ENCODE measurements around the gene C16orf95.

The C16orf95 gene

GRCh38 chr16:87298857-87299465, 18.2 kb downstream of the C16orf95 start:
- CTCF ChIA-PET = no interaction called here
- POLR2A ChIA-PET = no interaction called here
- no peak for TF ChIP-seq HDGF (IDR thresholded peaks at IDR 0.05; ENCODE audit: borderline replicate concordance)
- TF ChIP-seq ELF4 (IDR thresholded peaks at IDR 0.05) = no peak
- TF ChIP-seq SUZ12 (IDR thresholded peaks at IDR 0.05) = no peak
- TF ChIP-seq L3MBTL2 (conservative IDR thresholded peaks at IDR 0.05) = no peak
- no peak for TF ChIP-seq TARDBP (IDR thresholded peaks at IDR 0.05)
- TF ChIP-seq PKNOX1 (IDR thresholded peaks at IDR 0.05) = no peak
- TF ChIP-seq ARNT (IDR thresholded peaks at IDR 0.05) = no peak
- no peak for TF ChIP-seq FOXA1 (IDR thresholded peaks at IDR 0.05)
- TF ChIP-seq FOXM1 (IDR thresholded peaks at IDR 0.05; ENCODE audit: borderline replicate concordance) = no peak
- DNase-seq (ENCODE audit: extremely low spot score) = no peak

GRCh38 chr16:87297918-87298631, 19.1 kb downstream of the C16orf95 start:
- peak; percentile 76 for DNase-seq (ENCODE audit: extremely low spot score)
- CTCF ChIA-PET = interaction anchor here (0.6 to 1.1 kb wide), 6 partner anchors 19 to 1697 kb away, joined by 3 to 6 read pairs (median 3); partner anchors contain the start of gene C16orf95

GRCh38 chr16:87297407-87297806, 19.8 kb downstream of the C16orf95 start:
- ChIA-PET CTCF (interaction anchor here (1.1 kb wide), 2 partner anchors 19 to 20 kb away, joined by 3 read pairs; partner anchors contain the start of gene C16orf95), POLR2A (no interaction called here)
- no peak for DNase-seq (ENCODE audit: extremely low spot score)
- no peak for TF ChIP-seq ARNT (IDR thresholded peaks at IDR 0.05)
- TF ChIP-seq FOXA1 (IDR thresholded peaks at IDR 0.05) = no peak
- TF ChIP-seq HDGF (IDR thresholded peaks at IDR 0.05; ENCODE audit: borderline replicate concordance) = no peak
- TF ChIP-seq PKNOX1 (IDR thresholded peaks at IDR 0.05) = no peak
- TF ChIP-seq NFRKB (IDR thresholded peaks at IDR 0.05) = no peak
- no peak for TF ChIP-seq SUZ12 (IDR thresholded peaks at IDR 0.05)
- TF ChIP-seq SP1 (IDR thresholded peaks at IDR 0.05) = no peak
- no peak for TF ChIP-seq CTBP1 (IDR thresholded peaks at IDR 0.05; ENCODE audit: borderline replicate concordance)
- TF ChIP-seq BHLHE40 (IDR thresholded peaks at IDR 0.05; ENCODE audit: borderline replicate concordance) = no peak
- no peak for TF ChIP-seq FOXM1 (IDR thresholded peaks at IDR 0.05; ENCODE audit: borderline replicate concordance)

More at GRCh38 chr16:87297918-87298631, 19.1 kb downstream of the C16orf95 start:
- POLR2A ChIA-PET = no interaction called here
- TF ChIP-seq L3MBTL2 (conservative IDR thresholded peaks at IDR 0.05) = no peak
- no peak for TF ChIP-seq BHLHE40 (IDR thresholded peaks at IDR 0.05; ENCODE audit: borderline replicate concordance)
- TF ChIP-seq LEF1 (IDR thresholded peaks at IDR 0.05; ENCODE audit: borderline replicate concordance) = no peak
- TF ChIP-seq ARNT (IDR thresholded peaks at IDR 0.05) = no peak

GRCh38 chr16:87295661-87296531, 21.3 kb downstream of the C16orf95 start:
- DNase-seq (ENCODE audit: extremely low spot score) = no peak
- CTCF ChIA-PET = no interaction called here
- TF ChIP-seq ELF4 (IDR thresholded peaks at IDR 0.05) (no peak), L3MBTL2 (conservative IDR thresholded peaks at IDR 0.05) (no peak), SUZ12 (IDR thresholded peaks at IDR 0.05) (no peak), LEF1 (IDR thresholded peaks at IDR 0.05; ENCODE audit: borderline replicate concordance) (no peak), PKNOX1 (IDR thresholded peaks at IDR 0.05) (no peak), TARDBP (IDR thresholded peaks at IDR 0.05) (no peak), NFRKB (IDR thresholded peaks at IDR 0.05) (no peak), BHLHE40 (IDR thresholded peaks at IDR 0.05; ENCODE audit: borderline replicate concordance) (no peak), FOXM1 (IDR thresholded peaks at IDR 0.05; ENCODE audit: borderline replicate concordance) (no peak), SP1 (IDR thresholded peaks at IDR 0.05) (no peak), HDGF (IDR thresholded peaks at IDR 0.05; ENCODE audit: borderline replicate concordance) (no peak), CTBP1 (IDR thresholded peaks at IDR 0.05; ENCODE audit: borderline replicate concordance) (no peak)
- POLR2A ChIA-PET = interaction anchor here (1.2 to 2.8 kb wide), 2 partner anchors 19 to 21 kb away, joined by 3 to 8 read pairs; partner anchors contain the start of gene C16orf95

- TF ChIP-seq SP1 (IDR thresholded peaks at IDR 0.05) (no peak), ZNF384 (IDR thresholded peaks at IDR 0.05) (no peak)
- ChIA-PET CTCF (no interaction called here), POLR2A (interaction anchor here (2.8 kb wide), 1 partner anchor 22 kb away, joined by 8 read pairs; the partner anchor contains the start of gene C16orf95)
- peak; percentile 56 for DNase-seq (ENCODE audit: extremely low spot score)
Measured at GRCh38 chr16:87295259-87295658, 21.9 kb downstream of the C16orf95 start.

GRCh38 chr16:87293990-87294389, 23.2 kb downstream of the C16orf95 start:
- POLR2A ChIA-PET = interaction anchor here (2.8 kb wide), 1 partner anchor 23 kb away, joined by 8 read pairs; the partner anchor contains the start of gene C16orf95
- DNase-seq (ENCODE audit: extremely low spot score) = no peak
- CTCF ChIA-PET = no interaction called here
- TF ChIP-seq FOXM1 (IDR thresholded peaks at IDR 0.05; ENCODE audit: borderline replicate concordance) (no peak), NFRKB (IDR thresholded peaks at IDR 0.05) (no peak), FOXK2 (IDR thresholded peaks at IDR 0.05) (no peak), L3MBTL2 (conservative IDR thresholded peaks at IDR 0.05) (no peak), SUZ12 (IDR thresholded peaks at IDR 0.05) (no peak), SP1 (IDR thresholded peaks at IDR 0.05) (no peak), ELF4 (IDR thresholded peaks at IDR 0.05) (no peak), TARDBP (IDR thresholded peaks at IDR 0.05) (no peak), ZNF384 (IDR thresholded peaks at IDR 0.05) (no peak), PKNOX1 (IDR thresholded peaks at IDR 0.05) (no peak), FOXA1 (IDR thresholded peaks at IDR 0.05) (no peak), LEF1 (IDR thresholded peaks at IDR 0.05; ENCODE audit: borderline replicate concordance) (no peak), ARNT (IDR thresholded peaks at IDR 0.05) (no peak), CTBP1 (IDR thresholded peaks at IDR 0.05; ENCODE audit: borderline replicate concordance) (no peak), HDGF (IDR thresholded peaks at IDR 0.05; ENCODE audit: borderline replicate concordance) (no peak), BHLHE40 (IDR thresholded peaks at IDR 0.05; ENCODE audit: borderline replicate concordance) (no peak)

Measured in HEK293T (cell line).